Measurements from ENCODE around the gene IL19.

Gene IL19

DNA sequence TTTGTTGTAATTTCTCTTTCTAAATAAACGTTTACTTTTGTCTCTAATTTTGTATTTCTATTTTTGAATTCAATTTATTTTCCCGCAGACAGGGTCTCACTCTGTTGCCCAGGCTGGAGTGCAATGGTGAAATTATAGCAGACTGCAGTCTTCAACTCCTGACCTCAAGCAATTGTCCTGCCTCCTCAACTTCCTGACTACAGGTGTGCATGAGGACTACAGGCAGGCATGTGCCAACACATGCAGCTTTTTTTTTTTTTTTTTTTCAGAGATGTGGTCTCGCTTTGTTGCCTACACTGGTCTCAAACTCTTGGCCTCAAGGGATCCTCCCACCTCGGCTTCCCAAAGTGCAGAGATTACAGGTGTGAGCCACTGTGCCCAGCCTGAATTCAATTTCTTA lies 58.2 kb downstream of the IL19 start:
- H3K4me3 ChIP-seq (replicated peaks; ENCODE audit: insufficient read depth, low read length), result no peak overlapping the region
- H3K27me3 ChIP-seq (ENCODE audit: insufficient read depth, poor library complexity, severe bottlenecking), result no peaks in the 10 kb centered on the region
- H3K27ac ChIP-seq (replicated peaks), result no peak overlapping the region
- TF ChIP-seq POLR2AphosphoS5 (IDR thresholded peaks at IDR 0.05; ENCODE audit: low read depth) (no peak), GABPA (IDR thresholded peaks at IDR 0.05; ENCODE audit: low read depth) (no peak), SPI1 (IDR thresholded peaks at IDR 0.05; ENCODE audit: borderline replicate concordance, low read depth) (no peak)
- TF ChIP-seq, protein P1, sequence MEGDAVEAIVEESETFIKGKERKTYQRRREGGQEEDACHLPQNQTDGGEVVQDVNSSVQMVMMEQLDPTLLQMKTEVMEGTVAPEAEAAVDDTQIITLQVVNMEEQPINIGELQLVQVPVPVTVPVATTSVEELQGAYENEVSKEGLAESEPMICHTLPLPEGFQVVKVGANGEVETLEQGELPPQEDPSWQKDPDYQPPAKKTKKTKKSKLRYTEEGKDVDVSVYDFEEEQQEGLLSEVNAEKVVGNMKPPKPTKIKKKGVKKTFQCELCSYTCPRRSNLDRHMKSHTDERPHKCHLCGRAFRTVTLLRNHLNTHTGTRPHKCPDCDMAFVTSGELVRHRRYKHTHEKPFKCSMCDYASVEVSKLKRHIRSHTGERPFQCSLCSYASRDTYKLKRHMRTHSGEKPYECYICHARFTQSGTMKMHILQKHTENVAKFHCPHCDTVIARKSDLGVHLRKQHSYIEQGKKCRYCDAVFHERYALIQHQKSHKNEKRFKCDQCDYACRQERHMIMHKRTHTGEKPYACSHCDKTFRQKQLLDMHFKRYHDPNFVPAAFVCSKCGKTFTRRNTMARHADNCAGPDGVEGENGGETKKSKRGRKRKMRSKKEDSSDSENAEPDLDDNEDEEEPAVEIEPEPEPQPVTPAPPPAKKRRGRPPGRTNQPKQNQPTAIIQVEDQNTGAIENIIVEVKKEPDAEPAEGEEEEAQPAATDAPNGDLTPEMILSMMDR (IDR thresholded peaks at IDR 0.05; ENCODE audit: insufficient read depth, low read length), result no peak
- TF ChIP-seq, protein P2, sequence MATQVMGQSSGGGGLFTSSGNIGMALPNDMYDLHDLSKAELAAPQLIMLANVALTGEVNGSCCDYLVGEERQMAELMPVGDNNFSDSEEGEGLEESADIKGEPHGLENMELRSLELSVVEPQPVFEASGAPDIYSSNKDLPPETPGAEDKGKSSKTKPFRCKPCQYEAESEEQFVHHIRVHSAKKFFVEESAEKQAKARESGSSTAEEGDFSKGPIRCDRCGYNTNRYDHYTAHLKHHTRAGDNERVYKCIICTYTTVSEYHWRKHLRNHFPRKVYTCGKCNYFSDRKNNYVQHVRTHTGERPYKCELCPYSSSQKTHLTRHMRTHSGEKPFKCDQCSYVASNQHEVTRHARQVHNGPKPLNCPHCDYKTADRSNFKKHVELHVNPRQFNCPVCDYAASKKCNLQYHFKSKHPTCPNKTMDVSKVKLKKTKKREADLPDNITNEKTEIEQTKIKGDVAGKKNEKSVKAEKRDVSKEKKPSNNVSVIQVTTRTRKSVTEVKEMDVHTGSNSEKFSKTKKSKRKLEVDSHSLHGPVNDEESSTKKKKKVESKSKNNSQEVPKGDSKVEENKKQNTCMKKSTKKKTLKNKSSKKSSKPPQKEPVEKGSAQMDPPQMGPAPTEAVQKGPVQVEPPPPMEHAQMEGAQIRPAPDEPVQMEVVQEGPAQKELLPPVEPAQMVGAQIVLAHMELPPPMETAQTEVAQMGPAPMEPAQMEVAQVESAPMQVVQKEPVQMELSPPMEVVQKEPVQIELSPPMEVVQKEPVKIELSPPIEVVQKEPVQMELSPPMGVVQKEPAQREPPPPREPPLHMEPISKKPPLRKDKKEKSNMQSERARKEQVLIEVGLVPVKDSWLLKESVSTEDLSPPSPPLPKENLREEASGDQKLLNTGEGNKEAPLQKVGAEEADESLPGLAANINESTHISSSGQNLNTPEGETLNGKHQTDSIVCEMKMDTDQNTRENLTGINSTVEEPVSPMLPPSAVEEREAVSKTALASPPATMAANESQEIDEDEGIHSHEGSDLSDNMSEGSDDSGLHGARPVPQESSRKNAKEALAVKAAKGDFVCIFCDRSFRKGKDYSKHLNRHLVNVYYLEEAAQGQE (IDR thresholded peaks at IDR 0.05; ENCODE audit: insufficient replicate concordance, low read depth), result no peak
- no peak for DNase-seq (ENCODE audit: low read depth in 1 of 2, low spot score in 1 of 2)

DNA sequence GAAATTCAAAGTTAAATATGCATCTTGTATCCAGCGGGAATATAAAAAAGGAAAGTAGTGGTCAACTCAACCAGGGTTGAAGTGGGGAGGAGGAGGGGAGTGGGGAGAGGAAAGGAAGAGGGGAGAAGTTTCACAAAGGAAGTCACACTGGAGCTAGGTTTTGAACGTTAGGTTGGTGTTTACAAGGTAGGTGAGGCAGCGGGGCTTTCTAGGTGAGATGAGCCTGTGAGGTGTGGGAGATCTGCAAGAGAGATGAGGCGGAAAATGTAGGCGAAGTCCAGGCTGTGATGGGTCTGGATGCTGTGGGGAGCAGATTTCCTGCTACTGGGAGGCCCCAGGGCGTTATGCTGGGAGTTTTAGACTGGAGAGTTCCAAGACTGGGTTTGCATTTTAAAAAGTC lies 58.7 kb downstream of the IL19 start:
- peak overlapping the region; percentile 6; the same call in 1 of the 2 replicates for H3K27ac ChIP-seq (replicated peaks)
- DNase-seq (ENCODE audit: low read depth in 1 of 2, low spot score in 1 of 2), result no peak
- H3K27me3 ChIP-seq (ENCODE audit: insufficient read depth, poor library complexity, severe bottlenecking), result no peaks in the 10 kb centered on the region
- no peak overlapping the region for H3K4me3 ChIP-seq (replicated peaks; ENCODE audit: insufficient read depth, low read length)
- TF ChIP-seq, protein P1 (IDR thresholded peaks at IDR 0.05; ENCODE audit: insufficient read depth, low read length), result no peak
- TF ChIP-seq, protein P2 (IDR thresholded peaks at IDR 0.05; ENCODE audit: insufficient replicate concordance, low read depth), result no peak
- TF ChIP-seq POLR2AphosphoS5 (IDR thresholded peaks at IDR 0.05; ENCODE audit: low read depth), result no peak
- no peak for TF ChIP-seq SPI1 (IDR thresholded peaks at IDR 0.05; ENCODE audit: borderline replicate concordance, low read depth)
- TF ChIP-seq GABPA (IDR thresholded peaks at IDR 0.05; ENCODE audit: low read depth), result no peak

DNA sequence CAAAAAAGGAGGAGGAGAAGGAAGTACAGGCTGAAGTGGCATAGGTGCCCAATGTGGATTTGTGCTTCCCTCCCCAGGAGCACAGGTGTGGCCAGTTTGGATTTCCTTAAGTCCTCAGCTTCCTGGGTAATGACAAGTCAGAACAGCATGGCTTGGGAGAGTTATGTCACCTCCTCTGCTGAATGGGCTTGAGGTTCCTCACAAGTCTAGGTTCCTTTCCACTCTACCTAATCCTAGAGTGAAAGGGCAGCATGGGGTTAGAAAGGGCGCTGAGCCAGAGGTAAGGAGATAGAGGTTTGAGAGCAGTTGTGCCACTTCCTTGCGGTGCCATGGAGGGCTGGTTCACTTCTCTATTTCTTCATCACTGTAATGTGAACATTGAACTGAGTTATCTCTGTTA lies 59.3 kb downstream of the IL19 start:
- Histone ChIP-seq H3K27ac (replicated peaks) (peak overlapping the region; percentile 6; the same call in 1 of the 2 replicates), H3K4me3 (replicated peaks; ENCODE audit: insufficient read depth, low read length) (no peak overlapping the region), H3K27me3 (ENCODE audit: insufficient read depth, poor library complexity, severe bottlenecking) (no peaks in the 10 kb centered on the region)
- DNase-seq (ENCODE audit: low read depth in 1 of 2, low spot score in 1 of 2), result peak; percentile 42 to 86
- TF ChIP-seq, protein P2 (IDR thresholded peaks at IDR 0.05; ENCODE audit: insufficient replicate concordance, low read depth), result no peak
- TF ChIP-seq SPI1 (IDR thresholded peaks at IDR 0.05; ENCODE audit: borderline replicate concordance, low read depth), result peak; percentile 83; the same call in 1 of the 2 replicates
- TF ChIP-seq, protein P1 (IDR thresholded peaks at IDR 0.05; ENCODE audit: insufficient read depth, low read length), result no peak
